ENCODE results near the gene SMARCA4. TPM values are rescaled to one million over a fixed set of nuclear protein-coding genes. Genes with fewer than 3 reads are reported as not detected.
"Not testable (repeated sequence)": the region's sequence is repeated elsewhere in the genome, so short reads cannot be mapped to it uniquely, and the experiment has no call there.

Gene SMARCA4
- total RNA-seq, 1 donor from 2014 or later: 63.5 TPM

- no peak for DNase-seq
These were observed 139.2 kb downstream of the SMARCA4 start for GRCh38 chr19:11100049-11100448.

DNA sequence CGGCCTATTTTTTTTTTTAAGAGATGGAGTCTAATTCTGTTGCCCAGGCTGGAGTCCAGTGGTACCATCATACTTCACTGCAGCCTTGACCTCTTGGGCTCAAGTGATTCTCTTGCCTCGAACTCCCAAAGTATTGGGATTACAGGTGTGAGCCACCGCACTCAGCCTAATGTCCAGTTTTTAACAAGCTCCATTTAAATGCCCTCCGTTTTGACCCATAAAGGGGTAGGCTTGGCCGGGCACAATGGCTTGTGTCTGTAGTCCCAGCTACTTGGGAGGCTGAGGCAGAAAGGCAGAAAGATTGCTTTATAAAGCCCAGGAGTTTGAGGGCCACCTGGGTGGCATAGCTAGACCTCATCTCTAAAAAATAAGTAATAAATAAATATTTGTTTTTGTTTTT is 140.2 kb downstream of the SMARCA4 start:
- no peak for DNase-seq

- DNase-seq: no peak
These were observed 142.1 kb downstream of the SMARCA4 start for GRCh38 chr19:11102944-11103343.

GRCh38 chr19:11103667-11104066 is 142.8 kb downstream of the SMARCA4 start:
- not testable (repeated sequence) for DNase-seq

- DNase-seq: no peak
These were observed 144.3 kb downstream of the SMARCA4 start for GRCh38 chr19:11105014-11105636.

DNA sequence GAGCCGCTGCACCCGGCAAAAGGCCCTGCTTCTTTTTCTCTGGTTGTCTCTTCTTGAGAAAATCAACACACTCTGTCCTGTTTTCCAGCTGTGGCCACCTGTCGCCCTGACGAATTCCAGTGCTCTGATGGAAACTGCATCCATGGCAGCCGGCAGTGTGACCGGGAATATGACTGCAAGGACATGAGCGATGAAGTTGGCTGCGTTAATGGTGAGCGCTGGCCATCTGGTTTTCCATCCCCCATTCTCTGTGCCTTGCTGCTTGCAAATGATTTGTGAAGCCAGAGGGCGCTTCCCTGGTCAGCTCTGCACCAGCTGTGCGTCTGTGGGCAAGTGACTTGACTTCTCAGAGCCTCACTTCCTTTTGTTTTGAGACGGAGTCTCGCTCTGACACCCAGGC is 145.6 kb downstream of the SMARCA4 start:
- no peak for DNase-seq

GRCh38 chr19:11108746-11109145 is 147.9 kb downstream of the SMARCA4 start:
- no peak for DNase-seq

- DNase-seq: no peak
These were observed 150.4 kb downstream of the SMARCA4 start for GRCh38 chr19:11111117-11111770.

- no peak for DNase-seq
These were observed 150.9 kb downstream of the SMARCA4 start for GRCh38 chr19:11111771-11112144.

Small RNA genes within 50 kb of the gene (small RNA-seq; reads per million reads assigned to genes)
- gene RF02271 (ENCODE audit: low replicate concordance) (not detected), gene RN7SL192P (ENCODE audit: low replicate concordance) (0.12 reads per million)

Other genes starting within 250 kb of the SMARCA4 start
- 71.1 TPM for gene DNM2, start 243.0 kb upstream of the SMARCA4 start, total RNA-seq
- 17.8 TPM for gene TMED1, start 124.8 kb upstream of the SMARCA4 start, total RNA-seq
- gene C19orf38, start 112.6 kb upstream of the SMARCA4 start, total RNA-seq: 3.6 TPM
- 19.2 TPM for gene CARM1, start 89.5 kb upstream of the SMARCA4 start, total RNA-seq
- 30.9 TPM for gene YIPF2, start 32.4 kb upstream of the SMARCA4 start, total RNA-seq
- gene TIMM29, start 32.2 kb upstream of the SMARCA4 start, total RNA-seq: 16.3 TPM
- gene LDLR, start 128.4 kb downstream of the SMARCA4 start, total RNA-seq: 124 TPM
- 11.5 TPM for gene SPC24, start 194.8 kb downstream of the SMARCA4 start, total RNA-seq
- 62.5 TPM for gene KANK2, start 236.5 kb downstream of the SMARCA4 start, total RNA-seq